HCT116 (cell line): Measurements from ENCODE around the gene MACC1. TPM values are rescaled to one million over a fixed set of nuclear protein-coding genes. Genes with fewer than 3 reads are reported as not detected.

Source experiments
- ATAC-seq: fragments of 200-7000 bp; cut with Tn5 transposase; 2 replicates; pipeline ENCODE4 v1.9.1; 2020; ENCODE audit warnings: mild to moderate bottlenecking, moderate library complexity
- BruUV-seq: library from RNA; stranded (reverse); fragments of 400-500 nt; replicated peaks from 2 replicates; lab custom pipeline; 2021; lab: Mats Ljungman, UMichigan
- CTCF ChIA-PET: fragments of 300-600 bp; sonication (Branson Sonifier 250); formaldehyde crosslinking; loops from one replicate; lab custom pipeline; 2021; ENCODE audit warnings: antibody characterized with exemption; lab: Charles Lee
- POLR2A ChIA-PET: fragments of 300-600, 350-600 bp; sonication (Branson Sonifier 250); formaldehyde crosslinking; loops from one replicate; lab custom pipeline; 2021; ENCODE audit warnings: antibody characterized with exemption; lab: Charles Lee
- RAD21 ChIA-PET, 2 experiments: fragments of 300-600 bp; sonication (Branson Sonifier 250); formaldehyde crosslinking; loops; one replicate each; lab custom pipeline; 2023; ENCODE audit warnings: low total read pairs in 2 of 2; ENCODE audit not compliant: uncharacterized antibody in 2 of 2, unreplicated experiment in 2 of 2, low non-redundant PET in 1 of 2; lab: Charles Lee
- DNase-seq: peaks from one replicate; pipeline ENCODE4 v3.0.0-alpha.2; 2010; ENCODE audit warnings: low read depth, low spot score
- H2AFZ ChIP-seq: fragments of 200-600 bp; shearing (Covaris generic), sonication (generic); 2 replicates; pipeline ENCODE4 v1.6.1; 2017; ENCODE audit warnings: low read depth, mixed run types, mixed read lengths, antibody characterized with exemption, low read length; ENCODE audit not compliant: poor library complexity, severe bottlenecking
- H3K27ac ChIP-seq: 2 replicates; pipeline ENCODE4 v1.5.1; 2012; ENCODE audit warnings: low read depth, low read length
- H3K27me3 ChIP-seq: fragments of 200-600 bp; sonication (generic); 2 replicates; pipeline ENCODE4 v1.6.1; 2016; ENCODE audit warnings: mixed run types, low read length, mixed read lengths; ENCODE audit not compliant: insufficient read depth
- H3K36me3 ChIP-seq, 2 experiments: fragments of 200-500 bp in 1 of 2; fragments of 200-600 bp in 1 of 2; sonication (Bioruptor generic) in 1 of 2; sonication (generic) in 1 of 2; 2 replicates each; pipeline versions ENCODE4 v1.5.1 to v1.6.1; 2014 to 2016; ENCODE audit warnings: low read length in 2 of 2, inconsistent platforms in 1 of 2, mixed read lengths in 1 of 2, mixed run types in 1 of 2; ENCODE audit not compliant: insufficient read depth in 2 of 2, control insufficient read depth in 1 of 2
- H3K4me1 ChIP-seq, 2 experiments: fragments of 200-600 bp in 1 of 2; sonication (generic) in 1 of 2; 2 replicates each; pipeline versions ENCODE4 v1.5.1 to v1.6.1; 2012 to 2017; ENCODE audit warnings: low read length in 2 of 2, inconsistent platforms in 1 of 2, mild to moderate bottlenecking in 1 of 2, mixed read lengths in 1 of 2, mixed run types in 1 of 2, moderate library complexity in 1 of 2; ENCODE audit not compliant: insufficient read depth in 2 of 2, control insufficient read depth in 1 of 2
- H3K4me2 ChIP-seq: fragments of 200-600 bp; sonication (generic); 2 replicates; pipeline ENCODE4 v1.6.1; 2017; ENCODE audit warnings: mixed run types, low read length, mixed read lengths
- H3K4me3 ChIP-seq, 2 experiments: fragments of 200-600 bp in 1 of 2; sonication (generic) in 1 of 2; replicated peaks in 1 of 2; 2 replicates each; pipeline ENCODE4 v1.5.1; 2011 to 2016; ENCODE audit warnings: low read length in 2 of 2, control low read depth in 1 of 2, low read depth in 1 of 2, mild to moderate bottlenecking in 1 of 2, mixed read lengths in 1 of 2, mixed run types in 1 of 2
- H3K79me2 ChIP-seq: fragments of 200-600 bp; sonication (generic); 2 replicates; pipeline ENCODE4 v1.6.1; 2017; ENCODE audit warnings: mild to moderate bottlenecking, mixed run types, low read length, moderate library complexity, mixed read lengths; ENCODE audit not compliant: insufficient read depth
- H3K9ac ChIP-seq: fragments of 200-600 bp; sonication (generic); 2 replicates; pipeline ENCODE4 v1.6.1; 2016; ENCODE audit warnings: low read length, mixed read lengths
- H3K9me2 ChIP-seq: fragments of 200-600 bp; sonication (generic), shearing (Covaris generic); 2 replicates; pipeline ENCODE4 v1.6.1; 2017; ENCODE audit warnings: mixed run types, mild to moderate bottlenecking, moderate library complexity; ENCODE audit not compliant: insufficient read depth
- H3K9me3 ChIP-seq, 2 experiments: fragments of 200-500 bp in 1 of 2; fragments of 200-600 bp in 1 of 2; sonication (Bioruptor generic) in 1 of 2; sonication (generic) in 1 of 2; 2 replicates each; pipeline ENCODE4 v1.6.1; 2014 to 2017; ENCODE audit warnings: low read length in 2 of 2, mixed read lengths in 2 of 2, inconsistent platforms in 1 of 2, low read depth in 1 of 2, mild to moderate bottlenecking in 1 of 2, mixed run types in 1 of 2, moderate library complexity in 1 of 2; ENCODE audit not compliant: control insufficient read depth in 1 of 2, insufficient read depth in 1 of 2
- H4K20me1 ChIP-seq: fragments of 200-600 bp; sonication (generic), shearing (Covaris generic); 2 replicates; pipeline ENCODE4 v1.6.1; 2017; ENCODE audit warnings: mixed run types, mild to moderate bottlenecking, moderate library complexity; ENCODE audit not compliant: insufficient read depth
- CBX3 ChIP-seq: IDR thresholded peaks from 2 replicates; pipeline ENCODE4 v1.6.1; 2012; ENCODE audit warnings: low read depth
- CEBPB ChIP-seq: IDR thresholded peaks from 2 replicates; pipeline ENCODE4 v1.6.1; 2012; ENCODE audit warnings: low read depth
- EGR1 ChIP-seq: IDR thresholded peaks from 2 replicates; pipeline ENCODE4 v1.6.1; 2012; ENCODE audit warnings: low read depth
- EZH2phosphoT487 ChIP-seq: fragments of 200-600 bp; IDR thresholded peaks from 2 replicates; pipeline ENCODE4 v1.6.1; 2018; ENCODE audit warnings: antibody characterized with exemption, borderline replicate concordance
- JUND ChIP-seq: IDR thresholded peaks from 2 replicates; pipeline ENCODE4 v1.6.1; 2012
- POLR2A ChIP-seq: IDR thresholded peaks from 2 replicates; pipeline ENCODE4 v1.7.0; 2011; ENCODE audit warnings: borderline replicate concordance; ENCODE audit not compliant: insufficient read depth, insufficient read length; ENCODE audit errors: extremely low read depth
- POLR2AphosphoS5 ChIP-seq: IDR thresholded peaks from 2 replicates; pipeline ENCODE4 v1.6.1; 2011; ENCODE audit warnings: mild to moderate bottlenecking, low read depth, low read length, moderate library complexity
- RAD21 ChIP-seq: IDR thresholded peaks from 2 replicates; pipeline ENCODE4 v1.6.1; 2012; ENCODE audit warnings: low read depth, mild to moderate bottlenecking
- SIN3A ChIP-seq: IDR thresholded peaks from 2 replicates; pipeline ENCODE4 v1.6.1; 2012; ENCODE audit warnings: low read depth
- SP1 ChIP-seq: IDR thresholded peaks from 2 replicates; pipeline ENCODE4 v1.6.1; 2012; ENCODE audit warnings: low read depth
- SRF ChIP-seq: IDR thresholded peaks from 2 replicates; pipeline ENCODE4 v1.6.1; 2012; ENCODE audit warnings: low read depth
- YY1 ChIP-seq: IDR thresholded peaks from 2 replicates; pipeline ENCODE4 v1.6.1; 2011; ENCODE audit warnings: low read length, low read depth, moderate library complexity, mild to moderate bottlenecking; ENCODE audit not compliant: insufficient replicate concordance; ENCODE audit errors: extremely low read depth
- ZFX ChIP-seq: fragments of 450-650 bp; IDR thresholded peaks from 2 replicates; pipeline ENCODE4 v1.6.1; 2017
- ZNF274 ChIP-seq: fragments of 200-500 bp; sonication (Bioruptor generic); IDR thresholded peaks from 2 replicates; pipeline ENCODE4 v1.6.1; 2014; ENCODE audit warnings: mild to moderate bottlenecking, low read depth, low read length, inconsistent platforms
- intact Hi-C: fragments of 100-400 bp; cut with micrococcal nuclease; formaldehyde crosslinking; loops from 2 replicates; pipeline ENCODE4 v1.10.0; 2022
- total RNA-seq: library from RNA; stranded (reverse); gene quantifications from one replicate; pipeline ENCODE4 v1.2.1, GENCODE V29; 2021; ENCODE audit not compliant: unreplicated experiment
- TF ChIP-seq, protein P1 (sequence below), 3 experiments: fragments of 200-600 bp in 1 of 3; sonication (generic) in 1 of 3; IDR thresholded peaks in 2 of 3; conservative IDR thresholded peaks in 1 of 3; 2 replicates each; pipeline ENCODE4 v1.5.1; 2012 to 2017; ENCODE audit warnings: low read depth in 2 of 3, low read length in 2 of 3, antibody characterized with exemption in 1 of 3, borderline replicate concordance in 1 of 3, control low read depth in 1 of 3, mild to moderate bottlenecking in 1 of 3, mixed read lengths in 1 of 3, mixed run types in 1 of 3, moderate library complexity in 1 of 3; ENCODE audit not compliant: insufficient read depth in 1 of 3
- TF ChIP-seq, protein P2 (sequence below): IDR thresholded peaks from 2 replicates; pipeline ENCODE4 v1.6.1; 2012
- TF ChIP-seq, protein P3 (sequence below): IDR thresholded peaks from 2 replicates; pipeline ENCODE4 v1.6.1; 2012; ENCODE audit warnings: low read depth

MACC1 gene
- total RNA-seq, 1 experiment from 2014 or later = 9.8 TPM

DNA sequence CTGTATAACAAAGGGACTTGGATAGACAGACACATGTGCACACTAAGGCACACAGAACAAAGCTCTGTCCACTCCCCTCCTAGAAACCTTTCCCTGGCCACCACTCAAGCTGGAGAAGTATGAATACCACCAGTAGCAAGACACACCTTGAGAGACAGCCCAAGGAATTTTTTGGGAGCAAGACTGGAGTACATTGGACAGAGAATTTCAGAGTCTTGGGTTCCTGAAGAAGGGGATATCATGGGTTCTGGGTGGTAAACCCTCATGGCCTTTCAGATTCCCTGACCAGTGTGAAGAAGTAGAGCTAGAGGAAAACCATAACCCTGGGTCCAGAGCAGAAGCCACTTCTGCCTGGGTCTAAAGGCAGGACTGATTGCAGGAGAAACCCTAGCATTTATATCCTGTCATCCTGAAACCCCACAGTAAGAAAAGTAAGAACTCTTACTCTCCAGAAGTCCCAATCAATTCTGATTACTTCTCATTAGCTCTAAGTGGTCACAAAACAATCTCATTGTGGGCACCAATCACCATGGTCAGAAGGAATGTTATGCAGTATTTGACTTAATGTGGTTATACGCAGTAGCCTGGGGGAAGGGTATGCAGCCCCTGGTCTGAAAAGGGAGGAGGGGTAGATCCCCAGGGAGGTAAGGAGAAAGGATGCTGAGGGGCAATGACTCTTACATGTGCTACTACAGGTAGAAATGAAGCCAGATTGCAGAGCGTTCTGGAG, 20.4 kb upstream of the MACC1 start:
- ATAC-seq = no peak
- Histone ChIP-seq H3K79me2 (no peaks in the 10 kb centered on the region), H3K4me3 (no peak overlapping the region), H3K27ac (no peak overlapping the region), H2AFZ (no peak overlapping the region), H3K9me2 (no peaks in the 10 kb centered on the region), H4K20me1 (no peaks in the 10 kb centered on the region), H3K9ac (no peak overlapping the region), H3K9me3 (no peaks in the 10 kb centered on the region), H3K27me3 (no peaks in the 10 kb centered on the region), H3K4me1 (peaks cover 0 to 3% of the 10 kb centered on the region in 2 experiments; a peak in 1 of 4 replicates), H3K4me2 (no peak overlapping the region), H3K36me3 (no peaks in the 10 kb centered on the region)
- intact Hi-C loops = no loop called here
- RAD21 ChIA-PET = no interaction called here
- BruUV-seq = no TSS peak
- DNase-seq = no peak
- POLR2A ChIA-PET = no interaction called here
- CTCF ChIA-PET = no interaction called here
- TF ChIP-seq EZH2phosphoT487 (no peak), YY1 (no peak), SIN3A (no peak), POLR2A (no peak), EGR1 (no peak), SP1 (no peak), ZFX (no peak), ZNF274 (no peak), JUND (no peak), CEBPB (no peak), POLR2AphosphoS5 (no peak), SRF (no peak), CBX3 (no peak), RAD21 (no peak)
- TF ChIP-seq, protein P1, sequence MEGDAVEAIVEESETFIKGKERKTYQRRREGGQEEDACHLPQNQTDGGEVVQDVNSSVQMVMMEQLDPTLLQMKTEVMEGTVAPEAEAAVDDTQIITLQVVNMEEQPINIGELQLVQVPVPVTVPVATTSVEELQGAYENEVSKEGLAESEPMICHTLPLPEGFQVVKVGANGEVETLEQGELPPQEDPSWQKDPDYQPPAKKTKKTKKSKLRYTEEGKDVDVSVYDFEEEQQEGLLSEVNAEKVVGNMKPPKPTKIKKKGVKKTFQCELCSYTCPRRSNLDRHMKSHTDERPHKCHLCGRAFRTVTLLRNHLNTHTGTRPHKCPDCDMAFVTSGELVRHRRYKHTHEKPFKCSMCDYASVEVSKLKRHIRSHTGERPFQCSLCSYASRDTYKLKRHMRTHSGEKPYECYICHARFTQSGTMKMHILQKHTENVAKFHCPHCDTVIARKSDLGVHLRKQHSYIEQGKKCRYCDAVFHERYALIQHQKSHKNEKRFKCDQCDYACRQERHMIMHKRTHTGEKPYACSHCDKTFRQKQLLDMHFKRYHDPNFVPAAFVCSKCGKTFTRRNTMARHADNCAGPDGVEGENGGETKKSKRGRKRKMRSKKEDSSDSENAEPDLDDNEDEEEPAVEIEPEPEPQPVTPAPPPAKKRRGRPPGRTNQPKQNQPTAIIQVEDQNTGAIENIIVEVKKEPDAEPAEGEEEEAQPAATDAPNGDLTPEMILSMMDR (IDR thresholded peaks at IDR 0.05 in 2 of 3, conservative IDR thresholded peaks at IDR 0.05 in 1 of 3; ENCODE audit: borderline replicate concordance in 1 of 3, insufficient read depth in 1 of 3, low read depth in 2 of 3, low read length in 2 of 3) = no peak
- TF ChIP-seq, protein P2, sequence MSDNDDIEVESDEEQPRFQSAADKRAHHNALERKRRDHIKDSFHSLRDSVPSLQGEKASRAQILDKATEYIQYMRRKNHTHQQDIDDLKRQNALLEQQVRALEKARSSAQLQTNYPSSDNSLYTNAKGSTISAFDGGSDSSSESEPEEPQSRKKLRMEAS = no peak
- TF ChIP-seq, protein P3, sequence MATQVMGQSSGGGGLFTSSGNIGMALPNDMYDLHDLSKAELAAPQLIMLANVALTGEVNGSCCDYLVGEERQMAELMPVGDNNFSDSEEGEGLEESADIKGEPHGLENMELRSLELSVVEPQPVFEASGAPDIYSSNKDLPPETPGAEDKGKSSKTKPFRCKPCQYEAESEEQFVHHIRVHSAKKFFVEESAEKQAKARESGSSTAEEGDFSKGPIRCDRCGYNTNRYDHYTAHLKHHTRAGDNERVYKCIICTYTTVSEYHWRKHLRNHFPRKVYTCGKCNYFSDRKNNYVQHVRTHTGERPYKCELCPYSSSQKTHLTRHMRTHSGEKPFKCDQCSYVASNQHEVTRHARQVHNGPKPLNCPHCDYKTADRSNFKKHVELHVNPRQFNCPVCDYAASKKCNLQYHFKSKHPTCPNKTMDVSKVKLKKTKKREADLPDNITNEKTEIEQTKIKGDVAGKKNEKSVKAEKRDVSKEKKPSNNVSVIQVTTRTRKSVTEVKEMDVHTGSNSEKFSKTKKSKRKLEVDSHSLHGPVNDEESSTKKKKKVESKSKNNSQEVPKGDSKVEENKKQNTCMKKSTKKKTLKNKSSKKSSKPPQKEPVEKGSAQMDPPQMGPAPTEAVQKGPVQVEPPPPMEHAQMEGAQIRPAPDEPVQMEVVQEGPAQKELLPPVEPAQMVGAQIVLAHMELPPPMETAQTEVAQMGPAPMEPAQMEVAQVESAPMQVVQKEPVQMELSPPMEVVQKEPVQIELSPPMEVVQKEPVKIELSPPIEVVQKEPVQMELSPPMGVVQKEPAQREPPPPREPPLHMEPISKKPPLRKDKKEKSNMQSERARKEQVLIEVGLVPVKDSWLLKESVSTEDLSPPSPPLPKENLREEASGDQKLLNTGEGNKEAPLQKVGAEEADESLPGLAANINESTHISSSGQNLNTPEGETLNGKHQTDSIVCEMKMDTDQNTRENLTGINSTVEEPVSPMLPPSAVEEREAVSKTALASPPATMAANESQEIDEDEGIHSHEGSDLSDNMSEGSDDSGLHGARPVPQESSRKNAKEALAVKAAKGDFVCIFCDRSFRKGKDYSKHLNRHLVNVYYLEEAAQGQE = no peak
